Left ventricle myocardium inferior (tissue), 1 donor: ENCODE measurements around the gene GOLPH3. TPM values are rescaled to one million over a fixed set of nuclear protein-coding genes. Genes with fewer than 3 reads are reported as not detected.

Source experiments
- DNase-seq: peaks from one replicate; pipeline ENCODE4 v3.0.0-alpha.2; 2020
- H3K27ac ChIP-seq: fragments of 200-600 bp; replicated peaks from 2 replicates; pipeline ENCODE4 v1.8.0; 2021
- H3K27me3 ChIP-seq: fragments of 200-600 bp; 2 replicates; pipeline ENCODE4 v1.8.0; 2021; ENCODE audit warnings: low read depth
- H3K36me3 ChIP-seq: fragments of 200-600 bp; 2 replicates; pipeline ENCODE4 v1.8.0; 2021
- H3K4me1 ChIP-seq: fragments of 200-600 bp; 2 replicates; pipeline ENCODE4 v1.8.0; 2021
- H3K4me3 ChIP-seq: fragments of 200-600 bp; 2 replicates; pipeline ENCODE4 v1.8.0; 2021; ENCODE audit warnings: mild to moderate bottlenecking, moderate library complexity
- H3K9me3 ChIP-seq: fragments of 200-600 bp; replicated peaks from 2 replicates; pipeline ENCODE4 v1.8.0; 2021
- intact Hi-C: fragments of 100-400 bp; cut with micrococcal nuclease; formaldehyde crosslinking; loops from one replicate; pipeline ENCODE4 v1.11.0; 2022
- total RNA-seq: library from RNA; stranded (reverse); fragmentation: NEBNext Ultra II Directional; extraction: Animal tissue kit (Norgen Biotek cat#: 25700); gene quantifications from one replicate; pipeline ENCODE4 v1.2.1, GENCODE V29; 2021
- TF ChIP-seq, protein P1 (sequence below): fragments of 200-600 bp; IDR thresholded peaks from 2 replicates; pipeline ENCODE4 v1.8.0; 2021; ENCODE audit warnings: antibody characterized with exemption, mild to moderate bottlenecking, borderline replicate concordance
- donor health status: DM: no; HTN: yes; CAD: no; lungs with severe emphysema.

GOLPH3 gene
- total RNA-seq, 1 donor from 2014 or later, result 42.8 TPM

DNA sequence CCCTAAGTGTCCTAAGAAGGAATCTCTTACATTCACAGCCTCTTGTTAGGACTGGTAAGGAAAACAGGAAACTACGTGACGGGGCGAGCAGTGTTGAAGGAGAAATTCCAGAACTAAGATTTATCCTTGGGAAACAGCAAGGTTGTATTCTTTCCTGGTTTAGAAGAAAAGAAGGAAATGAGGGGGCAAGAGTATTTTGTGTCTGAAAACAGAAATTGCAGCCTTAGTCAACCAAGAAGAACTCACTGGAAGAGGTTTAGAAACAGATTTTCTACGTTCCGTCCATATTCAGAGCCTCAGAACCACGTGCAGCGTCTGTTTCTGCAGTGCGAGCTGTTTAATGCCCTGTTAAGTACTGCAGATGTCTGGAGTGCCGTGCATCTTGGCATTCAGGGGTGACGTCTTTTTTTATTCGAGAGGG, 75.2 kb downstream of the GOLPH3 start:
- Histone ChIP-seq H3K4me3 (no peak overlapping the region), H3K4me1 (peaks cover 47% of the 10 kb centered on the region), H3K9me3 (no peaks in the 10 kb centered on the region), H3K27ac (peak overlapping the region; percentile 75), H3K36me3 (peaks cover 38% of the 10 kb centered on the region), H3K27me3 (no peaks in the 10 kb centered on the region)
- intact Hi-C loops, result no loop called here
- TF ChIP-seq, protein P1, sequence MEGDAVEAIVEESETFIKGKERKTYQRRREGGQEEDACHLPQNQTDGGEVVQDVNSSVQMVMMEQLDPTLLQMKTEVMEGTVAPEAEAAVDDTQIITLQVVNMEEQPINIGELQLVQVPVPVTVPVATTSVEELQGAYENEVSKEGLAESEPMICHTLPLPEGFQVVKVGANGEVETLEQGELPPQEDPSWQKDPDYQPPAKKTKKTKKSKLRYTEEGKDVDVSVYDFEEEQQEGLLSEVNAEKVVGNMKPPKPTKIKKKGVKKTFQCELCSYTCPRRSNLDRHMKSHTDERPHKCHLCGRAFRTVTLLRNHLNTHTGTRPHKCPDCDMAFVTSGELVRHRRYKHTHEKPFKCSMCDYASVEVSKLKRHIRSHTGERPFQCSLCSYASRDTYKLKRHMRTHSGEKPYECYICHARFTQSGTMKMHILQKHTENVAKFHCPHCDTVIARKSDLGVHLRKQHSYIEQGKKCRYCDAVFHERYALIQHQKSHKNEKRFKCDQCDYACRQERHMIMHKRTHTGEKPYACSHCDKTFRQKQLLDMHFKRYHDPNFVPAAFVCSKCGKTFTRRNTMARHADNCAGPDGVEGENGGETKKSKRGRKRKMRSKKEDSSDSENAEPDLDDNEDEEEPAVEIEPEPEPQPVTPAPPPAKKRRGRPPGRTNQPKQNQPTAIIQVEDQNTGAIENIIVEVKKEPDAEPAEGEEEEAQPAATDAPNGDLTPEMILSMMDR, result no peak
- no peak for DNase-seq

DNA sequence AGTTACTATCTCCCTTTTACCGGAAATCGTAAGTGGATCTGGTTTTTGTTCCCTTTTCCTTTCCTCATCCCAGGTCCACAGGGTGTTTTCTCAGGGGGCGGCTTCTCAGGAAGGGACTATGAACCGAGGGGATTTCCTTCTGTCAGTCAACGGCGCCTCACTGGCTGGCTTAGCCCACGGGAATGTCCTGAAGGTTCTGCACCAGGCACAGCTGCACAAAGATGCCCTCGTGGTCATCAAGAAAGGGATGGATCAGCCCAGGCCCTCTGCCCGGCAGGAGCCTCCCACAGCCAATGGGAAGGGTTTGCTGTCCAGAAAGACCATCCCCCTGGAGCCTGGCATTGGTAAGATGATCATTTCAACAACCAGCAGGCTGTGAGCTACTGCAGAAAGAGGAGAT, 75.8 kb downstream of the GOLPH3 start:
- intact Hi-C loops, result no loop called here

DNA sequence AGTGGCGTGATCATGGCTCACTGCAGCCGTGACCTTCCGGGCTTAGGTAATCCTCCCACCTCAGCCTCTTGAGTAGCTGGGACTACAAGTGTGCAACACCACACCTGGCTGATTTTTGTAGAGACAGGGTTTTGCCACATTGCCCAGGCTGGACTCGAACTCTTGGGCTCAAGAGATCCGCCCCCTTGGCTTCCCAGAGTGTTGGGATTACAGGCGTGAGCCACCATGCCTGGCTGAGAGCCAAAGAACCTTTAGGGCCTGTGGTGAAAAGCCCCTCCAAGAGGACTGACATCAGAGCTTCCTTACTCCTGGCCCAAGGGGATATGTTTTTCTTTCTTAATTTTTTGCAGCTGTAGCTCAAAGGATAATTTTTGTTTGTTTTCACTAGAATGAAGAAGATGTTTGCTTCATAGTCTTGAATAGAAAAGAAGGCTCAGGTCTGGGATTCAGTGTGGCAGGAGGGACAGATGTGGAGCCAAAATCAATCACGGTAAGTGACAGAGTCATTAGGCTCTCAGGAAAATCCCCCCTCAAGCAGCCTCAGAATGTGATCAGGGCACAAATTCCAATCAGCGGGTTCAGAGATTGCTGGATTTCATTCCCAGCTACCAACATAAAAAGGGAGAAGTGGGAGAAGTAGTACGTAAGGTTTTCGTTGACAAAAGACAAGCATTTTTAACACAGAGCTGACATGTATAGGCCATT, 77.1 kb downstream of the GOLPH3 start:
- no peak for DNase-seq
- Histone ChIP-seq H3K27ac (peak overlapping the region; percentile 75), H3K27me3 (no peaks in the 10 kb centered on the region), H3K4me1 (peaks cover 56% of the 10 kb centered on the region), H3K9me3 (no peaks in the 10 kb centered on the region), H3K36me3 (peaks cover 34% of the 10 kb centered on the region), H3K4me3 (no peak overlapping the region)
- TF ChIP-seq, protein P1, result no peak
- intact Hi-C loops, result no loop called here

More for the DNA sequence above, 75.8 kb downstream of the GOLPH3 start:
- peaks cover 49% of the 10 kb centered on the region for H3K4me1 ChIP-seq
- H3K27ac ChIP-seq, result peak overlapping the region; percentile 75
- H3K36me3 ChIP-seq, result peaks cover 38% of the 10 kb centered on the region
- H3K27me3 ChIP-seq, result no peaks in the 10 kb centered on the region
- TF ChIP-seq, protein P1, result no peak
- no peak for DNase-seq
- no peak overlapping the region for H3K4me3 ChIP-seq
- no peaks in the 10 kb centered on the region for H3K9me3 ChIP-seq

DNA sequence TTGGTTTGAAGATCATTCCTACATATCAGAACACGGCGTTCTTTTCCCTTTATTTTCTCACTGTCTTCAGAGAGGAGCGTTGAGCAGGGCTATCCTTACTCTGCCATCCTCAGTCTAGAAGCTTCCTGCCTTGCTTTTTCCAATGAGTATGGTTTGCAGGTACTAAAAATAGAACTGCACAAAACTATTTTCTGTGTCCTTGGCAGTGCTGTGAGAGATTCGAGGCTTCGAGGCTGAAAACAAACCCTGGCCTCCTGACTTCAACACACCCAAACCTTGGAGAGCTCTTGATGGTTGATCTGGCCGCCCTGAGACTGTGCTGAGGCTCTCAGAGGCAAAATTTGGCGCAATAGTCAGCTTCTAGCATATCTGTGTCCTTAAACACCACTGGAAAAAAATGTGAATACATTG, 78.9 kb downstream of the GOLPH3 start:
- Histone ChIP-seq H3K27ac (peak overlapping the region; percentile 50), H3K9me3 (no peaks in the 10 kb centered on the region), H3K36me3 (peaks cover 44% of the 10 kb centered on the region), H3K4me1 (peaks cover 49% of the 10 kb centered on the region), H3K27me3 (no peaks in the 10 kb centered on the region), H3K4me3 (no peak overlapping the region)
- TF ChIP-seq, protein P1, result no peak
- no peak for DNase-seq
- intact Hi-C loops, result no loop called here

DNA sequence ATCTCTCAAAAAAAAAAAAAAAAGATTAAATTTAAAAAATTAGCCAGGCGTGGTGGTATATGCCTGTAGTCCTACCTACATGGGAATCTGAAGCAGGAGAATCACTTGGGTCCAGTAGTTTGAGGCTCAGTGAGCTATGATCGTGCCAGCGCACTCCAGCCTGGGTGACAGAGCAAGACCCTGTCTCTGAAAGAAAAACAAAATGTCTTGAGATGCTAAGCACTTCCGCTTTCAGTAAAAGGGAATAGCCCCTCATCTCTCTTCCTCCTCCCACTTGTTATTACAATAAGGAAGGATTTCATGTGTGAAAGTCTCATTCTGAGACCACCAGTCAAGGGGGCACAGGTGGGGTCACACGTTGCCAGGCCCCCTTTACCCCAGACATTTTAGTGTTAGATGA, 79.4 kb downstream of the GOLPH3 start:
- H3K4me3 ChIP-seq, result no peak overlapping the region
- H3K4me1 ChIP-seq, result peaks cover 43% of the 10 kb centered on the region
- intact Hi-C loops, result loop anchor here (5.0 kb wide), 1 partner anchor 267 kb away; no protein-coding TSS in a partner anchor
- no peaks in the 10 kb centered on the region for H3K27me3 ChIP-seq
- peak overlapping the region; percentile 50 for H3K27ac ChIP-seq
- no peak for DNase-seq
- peaks cover 49% of the 10 kb centered on the region for H3K36me3 ChIP-seq
- TF ChIP-seq, protein P1, result no peak
- H3K9me3 ChIP-seq, result no peaks in the 10 kb centered on the region
